T1000 (cell line): Measurements from ENCODE around the gene PRR22.
"Not testable (repeated sequence)": the region's sequence is repeated elsewhere in the genome, so short reads cannot be mapped to it uniquely, and the experiment has no call there.

Source experiments
- DNase-seq: peaks from one replicate; lab custom pipeline; 2025; ENCODE audit warnings: mixed read lengths; lab: John Stamatoyannopoulos, UW

Gene PRR22

DNA sequence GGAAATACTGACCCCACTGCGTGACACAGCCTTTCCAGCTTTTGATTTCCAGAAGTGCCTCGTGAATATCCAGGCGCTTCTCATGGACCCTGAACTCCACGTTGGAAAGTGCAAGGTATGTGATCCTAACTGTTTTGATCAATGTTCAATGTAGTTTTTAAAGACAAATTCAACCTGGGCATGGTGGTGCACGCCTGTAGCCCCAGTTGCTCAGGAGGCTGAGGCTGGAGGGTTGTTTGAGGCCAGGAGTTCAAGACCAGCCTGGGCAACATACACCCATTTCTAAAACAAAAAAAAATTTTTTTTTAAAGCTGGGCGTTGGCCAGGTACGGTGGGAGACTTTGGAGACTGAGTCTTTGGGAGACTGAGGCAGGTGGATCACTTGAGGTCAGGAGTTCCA lies 32.8 kb downstream of the PRR22 start:
- DNase-seq, result no peak

DNA sequence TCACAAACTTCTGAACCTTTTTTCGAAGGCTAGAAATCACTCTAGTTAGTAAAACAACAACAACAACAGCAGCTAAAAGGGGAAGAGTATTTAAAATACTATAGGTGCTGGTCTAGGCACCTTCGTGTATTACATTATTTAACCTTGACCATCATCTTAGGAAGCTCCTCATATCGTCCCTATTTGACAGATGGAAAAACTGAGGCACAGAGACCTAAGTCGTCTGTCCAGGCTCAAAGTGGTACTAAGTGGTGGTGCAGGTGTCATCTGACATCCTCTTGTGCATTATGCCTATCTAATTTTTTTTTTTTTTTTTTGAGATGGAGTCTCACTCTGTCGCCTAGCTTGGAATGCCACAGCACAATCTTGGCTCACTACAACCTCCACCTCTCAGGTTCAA lies 35.0 kb downstream of the PRR22 start:
- no peak for DNase-seq

DNA sequence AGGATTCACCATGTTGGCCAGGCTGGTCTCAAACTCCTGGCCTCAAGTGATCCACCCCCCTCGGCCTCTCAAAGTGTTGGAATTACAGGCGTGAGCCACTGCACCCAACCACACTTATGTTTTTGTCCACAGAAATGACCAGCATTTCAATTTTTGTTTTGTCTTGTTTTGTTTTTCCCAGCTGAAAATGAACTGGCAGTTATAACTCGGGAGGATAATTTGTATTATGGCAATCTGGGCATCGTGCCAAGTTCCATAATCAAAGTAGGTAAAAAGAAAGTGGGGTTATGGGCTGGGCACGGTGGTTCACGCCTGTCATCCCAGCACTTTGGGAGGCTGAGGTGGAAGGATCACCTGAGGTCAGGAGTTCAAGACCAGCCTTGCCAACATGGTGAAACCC lies 35.6 kb downstream of the PRR22 start:
- not testable (repeated sequence) for DNase-seq

GRCh38 chr19:5744999-5745398 lies 39.5 kb downstream of the PRR22 start:
- not testable (repeated sequence) for DNase-seq

GRCh38 chr19:5743630-5744029 lies 40.9 kb downstream of the PRR22 start:
- DNase-seq, result no peak

DNA sequence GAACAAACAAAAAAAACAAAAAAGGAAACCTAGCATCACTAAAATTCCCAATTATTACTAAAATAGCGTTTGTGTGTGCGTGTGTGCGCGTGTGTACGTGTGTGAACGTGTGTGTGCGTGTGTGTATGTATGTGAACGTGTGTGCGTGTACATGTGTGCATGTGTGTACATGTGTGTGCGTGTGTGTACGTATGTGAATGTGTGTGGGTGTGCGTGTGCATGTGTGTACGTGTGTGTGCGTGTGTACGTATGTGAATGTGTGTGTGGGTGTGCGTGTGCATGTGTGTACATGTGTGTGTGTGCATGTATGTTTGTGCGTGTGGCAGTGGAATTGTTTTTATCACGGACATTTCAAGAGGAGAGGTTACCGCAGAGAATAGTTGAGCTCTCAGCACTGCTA lies 42.5 kb downstream of the PRR22 start:
- no peak for DNase-seq

DNA sequence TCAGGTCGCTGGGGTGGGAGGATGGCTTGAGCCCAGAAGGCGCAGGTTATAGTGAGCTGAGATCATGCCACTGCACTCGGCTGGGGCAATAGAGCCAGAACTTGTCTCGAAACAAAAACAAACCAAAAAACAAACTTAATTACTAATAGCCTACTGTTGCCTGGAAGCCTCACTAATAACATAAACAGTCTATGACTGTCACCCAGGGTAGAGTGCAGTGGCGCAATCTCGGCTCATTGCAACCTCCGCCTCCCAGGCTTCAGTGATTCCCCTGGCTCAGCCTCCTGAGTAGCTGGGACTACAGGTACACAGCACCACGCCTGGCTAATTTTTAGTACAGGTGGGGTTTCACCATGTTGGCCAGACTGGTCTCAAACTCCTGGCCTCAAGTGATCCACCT lies 46.1 kb downstream of the PRR22 start:
- no peak for DNase-seq

DNA sequence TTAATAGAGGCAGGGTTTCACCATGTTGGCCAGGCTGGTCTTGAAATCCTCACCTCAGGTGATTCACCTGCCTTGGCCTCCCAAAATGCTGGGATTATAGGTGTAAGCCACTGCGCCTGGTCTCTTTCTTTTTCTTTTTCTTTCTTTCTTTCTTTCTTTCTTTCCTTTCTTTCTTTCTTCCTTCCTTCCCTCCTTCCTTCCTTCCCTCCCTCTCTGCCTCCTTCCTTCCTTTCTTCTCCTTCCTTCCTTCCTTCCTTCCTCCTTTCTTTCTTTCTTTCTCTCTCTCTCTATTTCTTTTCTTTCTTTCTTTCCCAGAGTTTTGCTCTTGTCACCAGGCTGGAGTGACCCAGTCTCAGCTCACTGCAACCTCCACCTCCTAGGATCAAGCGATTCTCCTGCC lies 51.4 kb downstream of the PRR22 start:
- not testable (repeated sequence) for DNase-seq
